ENCODE results near the gene MGAT3.
"Not testable (repeated sequence)": the region's sequence is repeated elsewhere in the genome, so short reads cannot be mapped to it uniquely, and the experiment has no call there.

Gene MGAT3

GRCh38 chr22:39518996-39519680 lies 62.3 kb downstream of the MGAT3 start:
- no peak for DNase-seq

GRCh38 chr22:39519681-39520225 lies 62.9 kb downstream of the MGAT3 start:
- DNase-seq, result peak; percentile 98

- no peak for DNase-seq
Measured at GRCh38 chr22:39520226-39521105, 63.7 kb downstream of the MGAT3 start, which contains the start of gene ATF4. TSS of gene ATF4 (plus strand) at chr22:39520562. CDS start at chr22:39521446, 884 bp downstream.

- not testable (repeated sequence) for DNase-seq
Measured at GRCh38 chr22:39521106-39521885, 64.5 kb downstream of the MGAT3 start.

GRCh38 chr22:39522091-39522490 lies 65.3 kb downstream of the MGAT3 start:
- DNase-seq, result not testable (repeated sequence)

- no peak for DNase-seq
Measured at GRCh38 chr22:39522567-39523300, 65.9 kb downstream of the MGAT3 start.

GRCh38 chr22:39524089-39524752 lies 67.4 kb downstream of the MGAT3 start:
- DNase-seq, result no peak

GRCh38 chr22:39524753-39525657 lies 68.2 kb downstream of the MGAT3 start:
- no peak for DNase-seq

GRCh38 chr22:39525658-39525975 lies 68.8 kb downstream of the MGAT3 start:
- DNase-seq, result no peak

- no peak for DNase-seq
Measured at GRCh38 chr22:39526736-39527171, 69.9 kb downstream of the MGAT3 start.

- no peak for DNase-seq
Measured at GRCh38 chr22:39527481-39527961, 70.7 kb downstream of the MGAT3 start.

- no peak for DNase-seq
Measured at GRCh38 chr22:39528080-39528661, 71.4 kb downstream of the MGAT3 start.

- peak; percentile 65 for DNase-seq
Measured at GRCh38 chr22:39528681-39529486, 72.1 kb downstream of the MGAT3 start.

- DNase-seq, result no peak
Measured at GRCh38 chr22:39529487-39529851, 72.7 kb downstream of the MGAT3 start.

- DNase-seq, result no peak
Measured at GRCh38 chr22:39530116-39530515, 73.3 kb downstream of the MGAT3 start.

GRCh38 chr22:39530692-39531331 lies 74.0 kb downstream of the MGAT3 start:
- DNase-seq, result peak; percentile 10

GRCh38 chr22:39532215-39533073 lies 75.6 kb downstream of the MGAT3 start, which contains the start of gene RPS19BP1:
TSS of gene RPS19BP1 (minus strand) at chr22:39532748. CDS start at chr22:39532738, 10 bp downstream.
- peak; percentile 99 for DNase-seq
